Gastrocnemius medialis (tissue), 4 donors: ENCODE results near the gene CHGA.

Experiments used
- CTCF ChIP-seq, 5 experiments: fragments of 450-650 bp in 3 of 5; fragments of 200-600 bp in 2 of 5; sonication (generic) in 2 of 5; IDR thresholded peaks in 4 of 5; conservative IDR thresholded peaks in 1 of 5; 1 replicate in 4 of 5; 2 replicates in 1 of 5; pipeline ENCODE4 v1.5.1; 2016 to 2019; ENCODE audit warnings: antibody characterized with exemption in 5 of 5, mild to moderate bottlenecking in 3 of 5, moderate library complexity in 3 of 5
- POLR2A ChIP-seq, 2 donors: fragments of 450-650 bp; IDR thresholded peaks; one replicate each; pipeline ENCODE4 v1.6.1; 2017; ENCODE audit warnings: antibody characterized with exemption in 2 of 2, mild to moderate bottlenecking in 2 of 2, moderate library complexity in 2 of 2

- TF ChIP-seq POLR2A (IDR thresholded peaks at IDR 0.05) = no peak
- TF ChIP-seq CTCF (IDR thresholded peaks at IDR 0.05 in 4 of 5, conservative IDR thresholded peaks at IDR 0.05 in 1 of 5) = no peak
Measured at GRCh38 chr14:92892589-92892988, 30.4 kb upstream of the CHGA start.
